Measurements from ENCODE around the gene SCN1B. TPM values are rescaled to one million over a fixed set of nuclear protein-coding genes. Genes with fewer than 3 reads are reported as not detected.

SCN1B gene
- total and polyA plus RNA-seq, 5 donors = 74.3 to 134 (median 88.1) TPM

GRCh38 chr19:35070471-35070870, 40.2 kb downstream of the SCN1B start:
- intact Hi-C loops (cut with DNase I) = no loop called here
- ATAC-seq = no peak
- no peak overlapping the region for H3K27ac ChIP-seq (ENCODE audit: low read length)
- H3K4me1 ChIP-seq (ENCODE audit: control insufficient read depth, insufficient read depth, low read length) = no peaks in the 10 kb centered on the region
- 90% methylated on average over 3 of the region's 3 CpGs for WGBS
- H3K27me3 ChIP-seq (ENCODE audit: control insufficient read depth, insufficient read depth) = no peaks in the 10 kb centered on the region
- DNase-seq = no peak
- H3K4me3 ChIP-seq (ENCODE audit: low read length) = no peak overlapping the region
- no peaks in the 10 kb centered on the region for H3K9me3 ChIP-seq (ENCODE audit: control insufficient read depth, low read length)

- no peak overlapping the region for H3K27ac ChIP-seq (ENCODE audit: low read length)
- WGBS = 72% methylated on average over 10 of the region's 10 CpGs
- no peak for DNase-seq
- intact Hi-C loops (cut with DNase I) = no loop called here
- H3K4me3 ChIP-seq (ENCODE audit: low read length) = no peak overlapping the region
- no peak for ATAC-seq
- H3K27me3 ChIP-seq (ENCODE audit: control insufficient read depth, insufficient read depth) = no peaks in the 10 kb centered on the region
- H3K4me1 ChIP-seq (ENCODE audit: control insufficient read depth, insufficient read depth, low read length) = no peaks in the 10 kb centered on the region
- H3K9me3 ChIP-seq (ENCODE audit: control insufficient read depth, low read length) = no peaks in the 10 kb centered on the region
Observed at GRCh38 chr19:35073516-35073915, 43.2 kb downstream of the SCN1B start.

- no peak overlapping the region for H3K27ac ChIP-seq (ENCODE audit: low read length)
- DNase-seq (no peak), ATAC-seq (peak in 1 of 2 donors; percentile 9)
- H3K27me3 ChIP-seq (ENCODE audit: control insufficient read depth, insufficient read depth) = no peaks in the 10 kb centered on the region
- no peaks in the 10 kb centered on the region for H3K4me1 ChIP-seq (ENCODE audit: control insufficient read depth, insufficient read depth, low read length)
- H3K4me3 ChIP-seq (ENCODE audit: low read length) = no peak overlapping the region
- intact Hi-C loops (cut with DNase I) = no loop called here
- no peaks in the 10 kb centered on the region for H3K9me3 ChIP-seq (ENCODE audit: control insufficient read depth, low read length)
- WGBS = 78% methylated on average over 8 of the region's 8 CpGs
Observed at GRCh38 chr19:35073941-35074340, 43.7 kb downstream of the SCN1B start.

GRCh38 chr19:35074426-35075201, 44.3 kb downstream of the SCN1B start:
- intact Hi-C loops (cut with DNase I) = no loop called here
- Histone ChIP-seq H3K4me3 (ENCODE audit: low read length) (no peak overlapping the region), H3K9me3 (ENCODE audit: control insufficient read depth, low read length) (no peaks in the 10 kb centered on the region), H3K27me3 (ENCODE audit: control insufficient read depth, insufficient read depth) (no peaks in the 10 kb centered on the region), H3K4me1 (ENCODE audit: control insufficient read depth, insufficient read depth, low read length) (no peaks in the 10 kb centered on the region), H3K27ac (ENCODE audit: low read length) (no peak overlapping the region)
- ATAC-seq (no peak), DNase-seq (no peak)
- WGBS = 80% methylated on average over 21 of the region's 21 CpGs

- no peaks in the 10 kb centered on the region for H3K4me1 ChIP-seq (ENCODE audit: control insufficient read depth, insufficient read depth, low read length)
- no peak overlapping the region for H3K27ac ChIP-seq (ENCODE audit: low read length)
- ATAC-seq (no peak), DNase-seq (no peak)
- no peaks in the 10 kb centered on the region for H3K9me3 ChIP-seq (ENCODE audit: control insufficient read depth, low read length)
- no peaks in the 10 kb centered on the region for H3K27me3 ChIP-seq (ENCODE audit: control insufficient read depth, insufficient read depth)
- 85% methylated on average over 21 of the region's 21 CpGs for WGBS
- intact Hi-C loops (cut with DNase I) = no loop called here
- no peak overlapping the region for H3K4me3 ChIP-seq (ENCODE audit: low read length)
Observed at GRCh38 chr19:35075202-35076025, 45.1 kb downstream of the SCN1B start.

GRCh38 chr19:35076026-35076370, 45.7 kb downstream of the SCN1B start:
- H3K9me3 ChIP-seq (ENCODE audit: control insufficient read depth, low read length) = no peaks in the 10 kb centered on the region
- intact Hi-C loops (cut with DNase I) = no loop called here
- DNase-seq = no peak
- H3K27me3 ChIP-seq (ENCODE audit: control insufficient read depth, insufficient read depth) = no peaks in the 10 kb centered on the region
- no peaks in the 10 kb centered on the region for H3K4me1 ChIP-seq (ENCODE audit: control insufficient read depth, insufficient read depth, low read length)
- ATAC-seq = no peak
- WGBS = 76% methylated on average over 6 of the region's 6 CpGs
- H3K4me3 ChIP-seq (ENCODE audit: low read length) = no peak overlapping the region
- H3K27ac ChIP-seq (ENCODE audit: low read length) = no peak overlapping the region

GRCh38 chr19:35076657-35077056, 46.4 kb downstream of the SCN1B start:
- Histone ChIP-seq H3K4me1 (ENCODE audit: control insufficient read depth, insufficient read depth, low read length) (no peaks in the 10 kb centered on the region), H3K4me3 (ENCODE audit: low read length) (no peak overlapping the region), H3K27me3 (ENCODE audit: control insufficient read depth, insufficient read depth) (no peaks in the 10 kb centered on the region), H3K27ac (ENCODE audit: low read length) (no peak overlapping the region), H3K9me3 (ENCODE audit: control insufficient read depth, low read length) (no peaks in the 10 kb centered on the region)
- intact Hi-C loops (cut with DNase I) = no loop called here
- DNase-seq = no peak
- no peak for ATAC-seq
- WGBS = 75% methylated on average over 8 of the region's 8 CpGs

GRCh38 chr19:35077411-35078223, 47.3 kb downstream of the SCN1B start:
- H3K9me3 ChIP-seq (ENCODE audit: control insufficient read depth, low read length) = no peaks in the 10 kb centered on the region
- H3K27ac ChIP-seq (ENCODE audit: low read length) = no peak overlapping the region
- no peaks in the 10 kb centered on the region for H3K27me3 ChIP-seq (ENCODE audit: control insufficient read depth, insufficient read depth)
- no peak for DNase-seq
- no peak for ATAC-seq
- intact Hi-C loops (cut with DNase I) = no loop called here
- WGBS = 89% methylated on average over 17 of the region's 17 CpGs
- H3K4me3 ChIP-seq (ENCODE audit: low read length) = no peak overlapping the region
- no peaks in the 10 kb centered on the region for H3K4me1 ChIP-seq (ENCODE audit: control insufficient read depth, insufficient read depth, low read length)

GRCh38 chr19:35079826-35080225, 49.6 kb downstream of the SCN1B start:
- 88% methylated on average over 14 of the region's 14 CpGs for WGBS
- ATAC-seq = peak; percentile 14
- Histone ChIP-seq H3K27ac (ENCODE audit: low read length) (no peak overlapping the region), H3K4me3 (ENCODE audit: low read length) (no peak overlapping the region), H3K4me1 (ENCODE audit: control insufficient read depth, insufficient read depth, low read length) (no peaks in the 10 kb centered on the region), H3K9me3 (ENCODE audit: control insufficient read depth, low read length) (no peaks in the 10 kb centered on the region), H3K27me3 (ENCODE audit: control insufficient read depth, insufficient read depth) (no peaks in the 10 kb centered on the region)
- intact Hi-C loops (cut with DNase I) = no loop called here
- DNase-seq = no peak

- Histone ChIP-seq H3K4me1 (ENCODE audit: control insufficient read depth, insufficient read depth, low read length) (no peaks in the 10 kb centered on the region), H3K9me3 (ENCODE audit: control insufficient read depth, low read length) (no peaks in the 10 kb centered on the region), H3K4me3 (ENCODE audit: low read length) (no peak overlapping the region), H3K27ac (ENCODE audit: low read length) (no peak overlapping the region), H3K27me3 (ENCODE audit: control insufficient read depth, insufficient read depth) (no peaks in the 10 kb centered on the region)
- 81% methylated on average over 16 of the region's 16 CpGs for WGBS
- DNase-seq (peak in 1 of 3 donors; percentile 47), ATAC-seq (peak in 1 of 2 donors; percentile 12)
- intact Hi-C loops (cut with DNase I) = no loop called here
Observed at GRCh38 chr19:35080613-35081170, 50.4 kb downstream of the SCN1B start.

Data from right cardiac atrium (tissue), 5 donors.